ENCODE results near the gene POR.
"Not testable (repeated sequence)": the region's sequence is repeated elsewhere in the genome, so short reads cannot be mapped to it uniquely, and the experiment has no call there.

Gene POR

DNA sequence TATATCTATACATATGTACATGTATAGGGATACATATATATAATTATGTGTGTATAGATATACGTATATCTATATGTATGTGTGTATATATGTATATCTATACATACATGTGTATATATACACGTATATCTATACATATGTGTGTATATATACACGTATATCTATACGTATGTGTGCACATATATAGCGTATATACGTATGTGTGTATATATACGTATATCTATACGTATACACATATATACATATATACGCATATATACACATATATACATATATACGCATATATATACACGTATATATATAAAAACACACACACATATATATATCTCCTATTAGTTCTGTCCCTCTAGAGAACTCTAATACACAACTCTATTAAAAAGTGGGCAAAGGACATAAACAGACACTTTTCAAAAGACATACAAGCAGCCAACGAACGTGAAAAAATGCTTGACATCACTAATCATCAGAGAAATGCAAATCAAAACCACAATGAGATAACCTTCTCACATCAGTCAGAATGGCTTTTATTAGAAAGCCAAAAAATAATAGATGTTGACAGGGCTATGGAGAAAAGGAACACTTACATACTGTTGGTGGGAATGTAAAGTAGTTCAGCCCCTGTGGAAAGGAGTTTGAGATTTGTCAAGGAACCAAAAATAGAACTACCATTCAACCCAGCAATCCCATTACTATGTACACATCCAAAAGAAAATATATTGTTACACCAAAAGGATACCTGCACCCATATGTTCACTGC, 101.4 kb downstream of the POR start:
- no peak overlapping the region for H2AFZ ChIP-seq (ENCODE audit: low read length)
- H3K4me3 ChIP-seq (ENCODE audit: low read depth, low read length, poor library complexity, severe bottlenecking) = no peak overlapping the region
- H3K9ac ChIP-seq (ENCODE audit: low read length) = no peak overlapping the region
- H3K27ac ChIP-seq (ENCODE audit: low read depth, low read length, poor library complexity, severe bottlenecking) = no peak overlapping the region
- no peaks in the 10 kb centered on the region for H3K9me3 ChIP-seq (ENCODE audit: low read length)
- peaks cover 27% of the 10 kb centered on the region for H3K36me3 ChIP-seq (ENCODE audit: insufficient read depth, low read length)
- no peaks in the 10 kb centered on the region for H3F3A ChIP-seq (ENCODE audit: insufficient read depth, low read length)
- TF ChIP-seq EZH2 (IDR thresholded peaks at IDR 0.05; ENCODE audit: borderline replicate concordance, low read length) = no peak
- TF ChIP-seq, protein P1, sequence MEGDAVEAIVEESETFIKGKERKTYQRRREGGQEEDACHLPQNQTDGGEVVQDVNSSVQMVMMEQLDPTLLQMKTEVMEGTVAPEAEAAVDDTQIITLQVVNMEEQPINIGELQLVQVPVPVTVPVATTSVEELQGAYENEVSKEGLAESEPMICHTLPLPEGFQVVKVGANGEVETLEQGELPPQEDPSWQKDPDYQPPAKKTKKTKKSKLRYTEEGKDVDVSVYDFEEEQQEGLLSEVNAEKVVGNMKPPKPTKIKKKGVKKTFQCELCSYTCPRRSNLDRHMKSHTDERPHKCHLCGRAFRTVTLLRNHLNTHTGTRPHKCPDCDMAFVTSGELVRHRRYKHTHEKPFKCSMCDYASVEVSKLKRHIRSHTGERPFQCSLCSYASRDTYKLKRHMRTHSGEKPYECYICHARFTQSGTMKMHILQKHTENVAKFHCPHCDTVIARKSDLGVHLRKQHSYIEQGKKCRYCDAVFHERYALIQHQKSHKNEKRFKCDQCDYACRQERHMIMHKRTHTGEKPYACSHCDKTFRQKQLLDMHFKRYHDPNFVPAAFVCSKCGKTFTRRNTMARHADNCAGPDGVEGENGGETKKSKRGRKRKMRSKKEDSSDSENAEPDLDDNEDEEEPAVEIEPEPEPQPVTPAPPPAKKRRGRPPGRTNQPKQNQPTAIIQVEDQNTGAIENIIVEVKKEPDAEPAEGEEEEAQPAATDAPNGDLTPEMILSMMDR (IDR thresholded peaks at IDR 0.05; ENCODE audit: low read length) = no peak
- no peaks in the 10 kb centered on the region for H3K27me3 ChIP-seq (ENCODE audit: insufficient read depth, low read length)
- H3K9me2 ChIP-seq (ENCODE audit: low read depth, low read length) = no peaks in the 10 kb centered on the region
- H4K20me1 ChIP-seq (ENCODE audit: insufficient read depth, low read length) = no peaks in the 10 kb centered on the region
- no peak overlapping the region for H3K4me2 ChIP-seq (ENCODE audit: low read length)
- no peaks in the 10 kb centered on the region for H3K79me2 ChIP-seq (ENCODE audit: insufficient read depth, low read length)
- H3K4me1 ChIP-seq (ENCODE audit: insufficient read depth, low read length, severe bottlenecking) = no peaks in the 10 kb centered on the region

DNA sequence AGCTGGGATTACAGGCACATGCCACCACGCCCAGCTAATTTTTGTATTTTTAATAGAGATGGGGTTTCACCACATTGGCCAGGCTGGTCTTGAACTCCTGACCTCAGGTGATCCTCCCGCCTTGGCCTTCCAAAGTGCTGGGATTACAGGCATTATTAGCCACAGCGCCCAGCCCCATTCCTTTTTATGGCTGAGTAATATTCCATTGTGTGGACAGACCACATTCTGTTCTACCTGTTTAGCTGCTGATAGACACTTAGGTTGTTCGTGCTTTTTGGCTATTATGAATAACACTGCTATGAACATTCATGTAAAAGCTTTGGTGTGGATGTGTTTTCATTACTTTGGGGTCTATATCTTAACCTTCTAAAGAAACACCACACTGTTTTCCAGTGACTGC, 103.6 kb downstream of the POR start:
- H3K4me1 ChIP-seq (ENCODE audit: insufficient read depth, low read length, severe bottlenecking); H3K9ac ChIP-seq (ENCODE audit: low read length); H3K9me3 ChIP-seq (ENCODE audit: low read length); H3K79me2 ChIP-seq (ENCODE audit: insufficient read depth, low read length); H2AFZ ChIP-seq (ENCODE audit: low read length); H3K9me2 ChIP-seq (ENCODE audit: low read depth, low read length); H3K4me3 ChIP-seq (ENCODE audit: low read depth, low read length, poor library complexity, severe bottlenecking); H4K20me1 ChIP-seq (ENCODE audit: insufficient read depth, low read length); H3K4me2 ChIP-seq (ENCODE audit: low read length); H3F3A ChIP-seq (ENCODE audit: insufficient read depth, low read length); H3K27ac ChIP-seq (ENCODE audit: low read depth, low read length, poor library complexity, severe bottlenecking); H3K27me3 ChIP-seq (ENCODE audit: insufficient read depth, low read length): not testable (repeated sequence)
- peaks cover 38% of the 10 kb centered on the region for H3K36me3 ChIP-seq (ENCODE audit: insufficient read depth, low read length)

DNA sequence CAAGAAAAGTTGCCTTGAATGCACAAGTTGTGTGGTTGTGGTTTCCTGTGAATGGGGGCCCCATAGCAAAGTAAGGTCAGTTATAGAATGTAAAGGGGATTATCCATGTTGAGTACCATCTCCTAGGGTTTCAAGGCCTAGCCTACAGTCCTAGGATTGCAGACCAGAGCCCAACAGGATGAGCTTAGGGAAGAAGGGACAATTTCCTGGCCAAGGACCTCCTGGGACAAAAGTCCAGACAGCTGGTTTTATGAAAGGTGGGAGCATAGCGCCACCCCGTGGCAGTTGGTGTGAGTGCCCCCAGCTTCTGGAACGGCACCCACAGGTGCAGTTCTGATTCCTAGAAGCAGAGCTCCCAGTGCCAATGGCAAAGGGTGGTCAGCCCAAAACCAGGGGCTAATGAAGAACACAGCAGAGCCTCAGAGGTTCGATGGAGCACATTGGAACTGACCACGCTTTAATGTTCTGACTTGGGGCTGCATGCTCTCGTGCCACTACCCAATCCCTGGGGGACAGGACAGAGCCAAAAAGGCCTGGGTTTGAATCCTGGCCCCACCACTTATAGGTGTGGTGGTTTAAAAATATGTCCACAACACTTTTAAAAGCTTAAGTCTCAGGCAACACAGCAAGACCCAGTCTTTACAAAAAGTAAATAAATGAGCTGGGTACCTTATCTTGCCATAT, 105.2 kb downstream of the POR start:
- Histone ChIP-seq H3K9me2 (ENCODE audit: low read depth, low read length) (no peaks in the 10 kb centered on the region), H3K4me1 (ENCODE audit: insufficient read depth, low read length, severe bottlenecking) (no peaks in the 10 kb centered on the region), H3K27me3 (ENCODE audit: insufficient read depth, low read length) (no peaks in the 10 kb centered on the region), H3F3A (ENCODE audit: insufficient read depth, low read length) (no peaks in the 10 kb centered on the region), H3K4me3 (ENCODE audit: low read depth, low read length, poor library complexity, severe bottlenecking) (no peak overlapping the region), H2AFZ (ENCODE audit: low read length) (no peak overlapping the region), H3K36me3 (ENCODE audit: insufficient read depth, low read length) (peaks cover 43% of the 10 kb centered on the region), H3K9ac (ENCODE audit: low read length) (no peak overlapping the region), H3K27ac (ENCODE audit: low read depth, low read length, poor library complexity, severe bottlenecking) (no peak overlapping the region), H4K20me1 (ENCODE audit: insufficient read depth, low read length) (no peaks in the 10 kb centered on the region), H3K79me2 (ENCODE audit: insufficient read depth, low read length) (no peaks in the 10 kb centered on the region), H3K4me2 (ENCODE audit: low read length) (no peak overlapping the region), H3K9me3 (ENCODE audit: low read length) (no peaks in the 10 kb centered on the region)
- TF ChIP-seq, protein P1 (IDR thresholded peaks at IDR 0.05; ENCODE audit: low read length) = peak; percentile 99
- TF ChIP-seq EZH2 (IDR thresholded peaks at IDR 0.05; ENCODE audit: borderline replicate concordance, low read length) = no peak

Measured in OCI-LY1 (cell line).